Heart left ventricle (tissue), 16 donors: Measurements from ENCODE around the gene HOXB3. TPM values are rescaled to one million over a fixed set of nuclear protein-coding genes. Genes with fewer than 3 reads are reported as not detected.
A peak's percentile ranks its signal among the peaks of the same experiment; 100 is the strongest.

Experiments
- ATAC-seq, 4 donors: fragments of 200-7000 bp; cut with Tn5 transposase; one replicate each; pipeline ENCODE4 v1.9.1; 2020 to 2022; ENCODE audit warnings: moderate library complexity in 4 of 4, mild to moderate bottlenecking in 3 of 4, moderate number of reproducible peaks in 1 of 4
- DNase-seq, 5 donors: peaks; one replicate each; pipeline ENCODE4 v3.0.0-alpha.2; 2020
- H3K27ac ChIP-seq, 12 donors: fragments of 200-600 bp; sonication (generic) in 4 of 12; one replicate each; pipeline versions ENCODE4 v1.5.0 to v1.8.0; 2016 to 2022; ENCODE audit warnings: mild to moderate bottlenecking in 2 of 12
- H3K27me3 ChIP-seq, 9 donors: fragments of 200-600 bp; sonication (generic) in 2 of 9; one replicate each; pipeline versions ENCODE4 v1.5.1 to v1.8.0; 2016 to 2022; ENCODE audit warnings: mild to moderate bottlenecking in 3 of 9
- H3K36me3 ChIP-seq, 9 donors: fragments of 200-600 bp; sonication (generic) in 2 of 9; one replicate each; pipeline versions ENCODE4 v1.5.0 to v1.8.0; 2018 to 2022; ENCODE audit warnings: mild to moderate bottlenecking in 2 of 9
- H3K4me1 ChIP-seq, 12 donors: fragments of 200-600 bp; sonication (generic) in 4 of 12; one replicate each; pipeline versions ENCODE4 v1.5.0 to v1.8.0; 2016 to 2022; ENCODE audit warnings: mild to moderate bottlenecking in 3 of 12
- H3K4me3 ChIP-seq, 12 donors: fragments of 200-600 bp; sonication (generic) in 4 of 12; one replicate each; pipeline versions ENCODE4 v1.5.0 to v1.8.0; 2017 to 2022; ENCODE audit warnings: mild to moderate bottlenecking in 9 of 12, moderate library complexity in 4 of 12
- H3K9me3 ChIP-seq, 12 donors: fragments of 200-600 bp; sonication (generic) in 4 of 12; one replicate each; pipeline versions ENCODE4 v1.5.0 to v1.8.0; 2016 to 2022; ENCODE audit warnings: mild to moderate bottlenecking in 1 of 12
- CTCF ChIP-seq, 12 donors: fragments of 200-600 bp; sonication (generic) in 4 of 12; IDR thresholded peaks; one replicate each; pipeline versions ENCODE4 v1.5.0 to v1.8.0; 2018 to 2022; ENCODE audit warnings: antibody characterized with exemption in 12 of 12, mild to moderate bottlenecking in 5 of 12
- POLR2A ChIP-seq, 2 donors: fragments of 450-650 bp; IDR thresholded peaks; one replicate each; pipeline ENCODE4 v1.6.1; 2017; ENCODE audit warnings: antibody characterized with exemption in 2 of 2, mild to moderate bottlenecking in 2 of 2, moderate library complexity in 2 of 2
- WGBS, 4 donors: extraction: QIAGEN DNeasy Blood & Tissue Kit in 2 of 4; methylation state at CpG; one replicate each; pipeline versions ENCODE4 v1.1.5 to v1.1.7; 2013 to 2018; 5-methylcytosine and 5-hydroxymethylcytosine counted together
- intact Hi-C, 10 donors: fragments of 100-400 bp; cut with DNase I; formaldehyde crosslinking; loops; one replicate each; pipeline versions ENCODE4 v1.11.1 to v1.14.2; 2022
- polyA plus RNA-seq, 2 donors: library from polyadenylated mRNA; stranded (reverse); fragments of 200-250 nt; gene quantifications; one replicate each; pipeline ENCODE4 v1.2.3, GENCODE V29; 2013
- total RNA-seq, 9 donors: library from RNA; depleted of rRNA in 2 of 9; stranded (reverse); fragments of >200 nt in 2 of 9; fragmentation: NEBNext Ultra II Directional in 3 of 9; extraction: Animal tissue kit (Norgen Biotek cat#: 25700) in 3 of 9; gene quantifications; one replicate each; pipeline versions ENCODE4 v1.1.0 to v1.2.4, GENCODE V29; 2016 to 2023
- donor health status: ischemic (EF 13 %, LVEDD 7.1; RV severe dilation, severe dysfunction).
- donor health status: healthy with polysubstance abuse.
- donor health status: DM: no; HTN: yes; CAD: no.
- donor health status: DM: no; HTN: no; CAD: no.
- donor health status: ischemic (EF 25% LVEDD 6.9; RV normal size, moderate dysfunction).
- donor health status: ischemic (EF 25% LVEDD 5.7; RV mildly dilated, moderate dysfunction).
- donor health status: healthy.
- donor health status: DM: yes; HTN: yes; CAD: no.
- donor health status: ischemic (EF 35%, LVEDD 5.7; RV mildly dilated, moderate dysfunction).
- donor health status: nonischemic (EF 11% LVEDD 7.7; RV severe dilation, severe dysfunction).
- donor health status: DM: yes; HTN: yes; CAD: no.
- donor health status: PGD.
- donor health status: ischemic (EF 29% LVEDD 5.4; RV normal size, mild dysfunction).
- donor health status: nonischemic (EF 23%, LVEDD 6.1; RV moderate dilation, normal function).

HOXB3 gene
- total and polyA plus RNA-seq, 11 donors, result 0.11 to 5.5 (median 2.0) TPM

GRCh38 chr17:48562934-48563333 lies 27.1 kb downstream of the HOXB3 start:
- peaks cover 0 to 40% (median 0%) of the 10 kb centered on the region in 12 donors for H3K4me1 ChIP-seq
- ATAC-seq (no peak), DNase-seq (no peak)
- intact Hi-C loops, result no loop called here
- H3K27ac ChIP-seq, result peak overlapping the region in 1 of 12 donors; percentile 97
- H3K9me3 ChIP-seq, result no peaks in the 10 kb centered on the region
- 43 to 55% (median 52%) methylated on average over 5 of the region's 5 CpGs for WGBS, 4 donors
- H3K27me3 ChIP-seq, result peaks cover 12 to 96% (median 65%) of the 10 kb centered on the region in 9 donors
- no peaks in the 10 kb centered on the region for H3K36me3 ChIP-seq
- H3K4me3 ChIP-seq, result peak overlapping the region in 2 of 12 donors; percentile 56
- no peak for TF ChIP-seq POLR2A (IDR thresholded peaks at IDR 0.05)

- peak in 1 of 12 donors; percentile 5 for TF ChIP-seq CTCF (IDR thresholded peaks at IDR 0.05)
- no peak for TF ChIP-seq POLR2A (IDR thresholded peaks at IDR 0.05)
- Histone ChIP-seq H3K36me3 (no peaks in the 10 kb centered on the region), H3K9me3 (no peaks in the 10 kb centered on the region), H3K4me1 (peaks cover 0 to 39% (median 0%) of the 10 kb centered on the region in 12 donors), H3K4me3 (no peak overlapping the region), H3K27me3 (peaks cover 10 to 96% (median 61%) of the 10 kb centered on the region in 9 donors), H3K27ac (peak overlapping the region in 1 of 12 donors; percentile 97)
- WGBS, 4 donors, result 48 to 64% (median 60%) methylated on average over 15 of the region's 15 CpGs
- intact Hi-C loops, result no loop called here
- DNase-seq (no peak), ATAC-seq (no peak)
These were observed 27.9 kb downstream of the HOXB3 start for GRCh38 chr17:48561884-48562810.

GRCh38 chr17:48559840-48560817 lies 29.9 kb downstream of the HOXB3 start:
- DNase-seq, result no peak
- Histone ChIP-seq H3K27ac (peak overlapping the region in 1 of 12 donors; percentile 90), H3K27me3 (peaks cover 9 to 94% (median 51%) of the 10 kb centered on the region in 9 donors), H3K4me1 (peaks cover 0 to 28% (median 0%) of the 10 kb centered on the region in 12 donors), H3K9me3 (no peaks in the 10 kb centered on the region), H3K4me3 (no peak overlapping the region), H3K36me3 (no peaks in the 10 kb centered on the region)
- ATAC-seq, result no peak
- WGBS, 4 donors, result 42 to 58% (median 50%) methylated on average over 14 of the region's 14 CpGs
- no peak for TF ChIP-seq POLR2A (IDR thresholded peaks at IDR 0.05)
- no peak for TF ChIP-seq CTCF (IDR thresholded peaks at IDR 0.05)
- intact Hi-C loops, result no loop called here

- no peak for TF ChIP-seq POLR2A (IDR thresholded peaks at IDR 0.05)
- TF ChIP-seq CTCF (IDR thresholded peaks at IDR 0.05), result no peak
- intact Hi-C loops, result no loop called here
- H3K4me3 ChIP-seq, result no peak overlapping the region
- H3K4me1 ChIP-seq, result peaks cover 0 to 27% (median under 1%) of the 10 kb centered on the region in 12 donors
- H3K9me3 ChIP-seq, result no peaks in the 10 kb centered on the region
- ATAC-seq (no peak), DNase-seq (no peak)
- peak overlapping the region in 1 of 12 donors; percentile 90 for H3K27ac ChIP-seq
- H3K27me3 ChIP-seq, result peaks cover 9 to 94% (median 49%) of the 10 kb centered on the region in 9 donors
- 39 to 59% (median 54%) methylated on average over 16 of the region's 16 CpGs for WGBS, 4 donors
- H3K36me3 ChIP-seq, result no peaks in the 10 kb centered on the region
These were observed 30.8 kb downstream of the HOXB3 start for GRCh38 chr17:48559122-48559839.
